HepG2 (cell line): Measurements from ENCODE around the gene ACAP3. TPM values are rescaled to one million over a fixed set of nuclear protein-coding genes. Genes with fewer than 3 reads are reported as not detected.

Experiments
- ATAC-seq: fragments of 200-7000 bp; cut with Tn5 transposase; 3 replicates; pipeline ENCODE4 v1.9.1; 2020; ENCODE audit warnings: mild to moderate bottlenecking, moderate library complexity
- BruUV-seq: library from RNA; stranded (reverse); fragments of 400-500 nt; replicated peaks from 2 replicates; lab custom pipeline; 2021; lab: Mats Ljungman, UMichigan
- CTCF ChIA-PET: fragments of 300-600 bp; formaldehyde crosslinking; extraction: SDS; loops from one replicate; lab custom pipeline; 2021; ENCODE audit warnings: low total read pairs, inconsistent platforms, low intra/inter-chr PET ratio; lab: Yijun Ruan, JAX
- POLR2A ChIA-PET: fragments of 350-600 bp; sonication (Branson Sonifier 250); formaldehyde crosslinking; loops from one replicate; lab custom pipeline; 2020; ENCODE audit warnings: antibody characterized with exemption, inconsistent platforms; lab: Yijun Ruan, JAX
- DNase-seq: peaks from one replicate; pipeline ENCODE4 v3.0.0-alpha.2; 2015; ENCODE audit warnings: low spot score
- FAIRE-seq: peaks from 3 replicates; lab custom pipeline; 2011; peaks lifted over from hg19 to GRCh38; lab: Jason Lieb, UNC
- H2AFZ ChIP-seq: one replicate; pipeline ENCODE4 v1.6.1; 2011; ENCODE audit warnings: low read length, inconsistent platforms
- H3K27ac ChIP-seq: fragments of 300-600 bp; 3 replicates; pipeline ENCODE4 v1.8.0; 2011; ENCODE audit warnings: mixed run types, mild to moderate bottlenecking, mixed read lengths, low read length, inconsistent platforms; ENCODE audit not compliant: insufficient read depth; ENCODE audit errors: extremely low read length
- H3K27me3 ChIP-seq, 2 experiments: fragments of 200-600 bp in 1 of 2; 2 replicates in 1 of 2; 3 replicates in 1 of 2; pipeline versions ENCODE4 v1.6.0 to v1.8.0; 2011; ENCODE audit warnings: low read length in 2 of 2, mild to moderate bottlenecking in 2 of 2, moderate library complexity in 2 of 2, inconsistent platforms in 1 of 2; ENCODE audit not compliant: insufficient read depth in 2 of 2, control insufficient read depth in 1 of 2
- H3K36me3 ChIP-seq, 2 experiments: fragments of 200-600 bp in 1 of 2; replicated peaks in 1 of 2; 2 replicates in 1 of 2; 3 replicates in 1 of 2; pipeline versions ENCODE4 v1.5.1 to v1.8.0; 2011; ENCODE audit warnings: low read length in 2 of 2, inconsistent platforms in 1 of 2; ENCODE audit not compliant: insufficient read depth in 2 of 2, control insufficient read depth in 1 of 2
- H3K4me1 ChIP-seq: 2 replicates; pipeline ENCODE4 v1.5.1; 2012; ENCODE audit warnings: low read length, inconsistent platforms; ENCODE audit not compliant: insufficient read depth
- H3K4me2 ChIP-seq: 2 replicates; pipeline ENCODE4 v1.6.0; 2011; ENCODE audit warnings: low read depth, low read length, inconsistent platforms
- H3K4me3 ChIP-seq, 3 experiments: fragments of 200-600 bp in 1 of 3; sonication (generic), shearing (Covaris generic) in 1 of 3; replicated peaks in 1 of 3; 2 replicates each; pipeline ENCODE4 v1.5.1; 2011 to 2016; ENCODE audit warnings: low read length in 3 of 3, inconsistent platforms in 2 of 3, low read depth in 2 of 3, mild to moderate bottlenecking in 2 of 3, control low read depth in 1 of 3, mixed read lengths in 1 of 3; ENCODE audit not compliant: insufficient read depth in 1 of 3
- H3K79me2 ChIP-seq: one replicate; pipeline ENCODE4 v1.6.1; 2011; ENCODE audit warnings: low read length, inconsistent platforms; ENCODE audit not compliant: insufficient read depth
- H3K9ac ChIP-seq: 2 replicates; pipeline ENCODE4 v1.6.0; 2011; ENCODE audit warnings: mild to moderate bottlenecking, low read depth, low read length, inconsistent platforms; ENCODE audit not compliant: insufficient read depth
- H3K9me3 ChIP-seq: 2 replicates; pipeline ENCODE4 v1.5.1; 2012; ENCODE audit warnings: mild to moderate bottlenecking, low read length
- H4K20me1 ChIP-seq: 2 replicates; pipeline ENCODE4 v1.6.0; 2011; ENCODE audit warnings: inconsistent platforms, mild to moderate bottlenecking, low read length, moderate library complexity; ENCODE audit not compliant: insufficient read depth
- AGO2 ChIP-seq: fragments of 200-400 bp; formaldehyde crosslinking; optimal IDR thresholded peaks from 2 replicates; pipeline ENCODE3; 2017; ENCODE audit warnings: mild to moderate bottlenecking, low read depth, low read length, moderate library complexity
- MED1 ChIP-seq: sonication (generic); formaldehyde crosslinking; IDR thresholded peaks from 2 replicates; pipeline ENCODE4 v1.4.0; 2020; ENCODE audit warnings: missing genetic modification reagents
- MTA1 ChIP-seq: sonication (generic); formaldehyde crosslinking; IDR thresholded peaks from 2 replicates; pipeline ENCODE4 v1.4.0; 2020; ENCODE audit warnings: missing genetic modification reagents, mild to moderate bottlenecking, borderline replicate concordance
- MYC ChIP-seq: sonication (generic); formaldehyde crosslinking; IDR thresholded peaks from 2 replicates; pipeline ENCODE4 v1.9.0; 2021; ENCODE audit warnings: missing genetic modification reagents, borderline replicate concordance
- POLR2AphosphoS5 ChIP-seq: IDR thresholded peaks from 2 replicates; pipeline ENCODE4 v1.6.1; 2012; ENCODE audit warnings: low read depth, low read length
- SOX13 ChIP-seq, 3 experiments: fragments of 450-650 bp in 1 of 3; sonication (generic) in 1 of 3; formaldehyde crosslinking in 1 of 3; IDR thresholded peaks in 2 of 3; conservative IDR thresholded peaks in 1 of 3; 2 replicates each; pipeline versions ENCODE4 v1.5.0 to v1.6.1; 2016 to 2020; ENCODE audit warnings: antibody characterized with exemption in 1 of 3, mild to moderate bottlenecking in 1 of 3, missing compliant biosample characterization in 1 of 3, missing genetic modification reagents in 1 of 3, moderate library complexity in 1 of 3
- TAF1 ChIP-seq: sonication (generic); formaldehyde crosslinking; IDR thresholded peaks from 2 replicates; pipeline ENCODE4 v1.4.0; 2020; ENCODE audit warnings: missing genetic modification reagents
- U2AF1 ChIP-seq: fragments of 200-400 bp; formaldehyde crosslinking; optimal IDR thresholded peaks from 2 replicates; pipeline ENCODE3; 2017; ENCODE audit warnings: mild to moderate bottlenecking, low read depth, low read length
- ZFY ChIP-seq: sonication (generic); formaldehyde crosslinking; IDR thresholded peaks from 2 replicates; pipeline ENCODE4 v1.4.0; 2020; ENCODE audit warnings: missing genetic modification reagents
- ZNF160 ChIP-seq: sonication (generic); formaldehyde crosslinking; IDR thresholded peaks from 2 replicates; pipeline ENCODE4 v1.8.0; 2022; ENCODE audit warnings: mild to moderate bottlenecking, inconsistent platforms, missing genetic modification reagents
- ZNF367 ChIP-seq: sonication (generic); formaldehyde crosslinking; IDR thresholded peaks from 2 replicates; pipeline ENCODE4 v1.4.0; 2020; ENCODE audit warnings: missing genetic modification reagents, borderline replicate concordance
- WGBS: methylation state at CpG from one replicate; pipeline ENCODE4 v1.1.6; 2017; ENCODE audit warnings: low lambda C conversion rate; 5-methylcytosine and 5-hydroxymethylcytosine counted together
- in situ Hi-C: cut with HindIII; loops from 2 replicates; pipeline ENCODE4 v1.10.0; 2017; ENCODE audit warnings: low pct_unique_long_range_greater_than_20kb; ENCODE audit not compliant: extremely low pct_ligation_motif_present
- intact Hi-C: fragments of 100-400 bp; cut with micrococcal nuclease; formaldehyde crosslinking; loops from one replicate; pipeline ENCODE4 v1.10.0; 2022; ENCODE audit not compliant: unreplicated experiment
- polyA plus RNA-seq, 8 experiments: library from polyadenylated mRNA; depleted of rRNA in 3 of 8; stranded (reverse) in 7 of 8; unstranded in 1 of 8; fragments of >200 nt; fragmentation: Illumina TruSeq in 4 of 8; extraction: Trizol in 4 of 8; gene quantifications; 2 replicates each; pipeline versions ENCODE4 v1.2.1 to v1.2.3, GENCODE V29; 2011 to 2016; ENCODE audit warnings: low read depth in 4 of 8, missing spikeins in 1 of 8, mixed read lengths in 1 of 8; ENCODE audit not compliant: insufficient read depth in 1 of 8
- total RNA-seq, 5 experiments: library from RNA; depleted of rRNA; stranded (reverse); fragments of >200 nt; fragmentation: Illumina TruSeq; extraction: Trizol; gene quantifications; 2 replicates each; pipeline ENCODE4 v1.2.3, GENCODE V29; 2016; ENCODE audit warnings: low read depth in 1 of 5
- TF ChIP-seq, protein P1 (sequence below): sonication (generic); formaldehyde crosslinking; conservative IDR thresholded peaks from 2 replicates; pipeline ENCODE4 v1.8.0; 2022; ENCODE audit warnings: missing genetic modification reagents
- TF ChIP-seq, protein P2 (sequence below): sonication (generic); formaldehyde crosslinking; IDR thresholded peaks from 2 replicates; pipeline ENCODE4 v1.8.0; 2022; ENCODE audit warnings: mild to moderate bottlenecking, missing genetic modification reagents
- TF ChIP-seq, protein P3 (sequence below): sonication (generic); formaldehyde crosslinking; IDR thresholded peaks from 2 replicates; pipeline ENCODE4 v1.4.0; 2020; ENCODE audit warnings: missing genetic modification reagents
- TF ChIP-seq, protein P4 (sequence below): sonication (generic); formaldehyde crosslinking; IDR thresholded peaks from 2 replicates; pipeline ENCODE4 v1.8.1; 2023; ENCODE audit warnings: mild to moderate bottlenecking, inconsistent platforms, moderate library complexity, missing genetic modification reagents, borderline replicate concordance

The ACAP3 gene
- total and polyA plus RNA-seq, 2 of the 13 experiments (the other 11 are each of a cell fraction or from before 2014, with no cell fraction given), result 29.4 to 50.8 TPM

DNA sequence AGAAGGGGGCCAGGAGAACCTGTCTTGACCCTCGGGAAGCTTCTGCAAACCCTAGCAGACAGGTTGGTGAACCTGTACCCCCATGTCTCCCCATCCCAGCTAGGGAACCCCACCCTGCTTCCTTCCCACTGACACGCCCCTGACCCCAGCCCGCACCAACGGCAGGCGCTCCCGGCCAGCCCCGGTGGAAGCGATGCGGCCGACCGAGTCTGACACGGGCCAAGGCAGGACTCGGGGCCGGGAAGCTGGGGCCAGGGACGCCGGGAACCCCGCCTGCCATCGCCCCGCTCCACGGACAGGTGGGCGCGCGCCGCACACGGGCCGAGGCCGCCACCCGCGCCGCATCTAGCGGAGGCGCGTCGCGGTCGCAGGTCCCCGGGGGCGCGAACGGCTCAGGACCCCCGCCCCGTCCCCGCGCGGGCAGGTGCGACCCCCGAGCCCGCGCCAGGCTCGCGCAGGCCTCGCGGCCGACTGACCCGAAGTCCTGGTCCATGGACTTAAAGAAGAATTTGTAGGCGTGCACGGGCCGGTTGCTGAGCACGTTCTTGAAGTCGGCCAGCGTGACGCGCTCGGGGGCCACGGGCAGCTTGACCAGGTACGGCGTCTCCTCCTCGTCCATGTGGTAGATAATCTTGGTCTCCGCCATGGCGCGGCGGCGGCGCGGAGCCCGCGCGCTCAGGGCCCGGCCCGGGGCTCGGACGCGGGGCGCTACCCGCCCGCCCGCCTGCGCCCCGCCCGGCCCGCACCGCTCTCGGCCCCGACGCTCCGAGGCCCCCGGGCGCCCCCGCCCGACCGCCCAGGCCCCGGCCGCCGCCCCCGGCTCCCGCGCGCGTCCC is 40.9 kb upstream of the ACAP3 start:
- in situ Hi-C loops, result no loop called here
- TF ChIP-seq, protein P1, sequence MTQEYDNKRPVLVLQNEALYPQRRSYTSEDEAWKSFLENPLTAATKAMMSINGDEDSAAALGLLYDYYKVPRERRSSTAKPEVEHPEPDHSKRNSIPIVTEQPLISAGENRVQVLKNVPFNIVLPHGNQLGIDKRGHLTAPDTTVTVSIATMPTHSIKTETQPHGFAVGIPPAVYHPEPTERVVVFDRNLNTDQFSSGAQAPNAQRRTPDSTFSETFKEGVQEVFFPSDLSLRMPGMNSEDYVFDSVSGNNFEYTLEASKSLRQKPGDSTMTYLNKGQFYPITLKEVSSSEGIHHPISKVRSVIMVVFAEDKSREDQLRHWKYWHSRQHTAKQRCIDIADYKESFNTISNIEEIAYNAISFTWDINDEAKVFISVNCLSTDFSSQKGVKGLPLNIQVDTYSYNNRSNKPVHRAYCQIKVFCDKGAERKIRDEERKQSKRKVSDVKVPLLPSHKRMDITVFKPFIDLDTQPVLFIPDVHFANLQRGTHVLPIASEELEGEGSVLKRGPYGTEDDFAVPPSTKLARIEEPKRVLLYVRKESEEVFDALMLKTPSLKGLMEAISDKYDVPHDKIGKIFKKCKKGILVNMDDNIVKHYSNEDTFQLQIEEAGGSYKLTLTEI (CRISPR knock-in tag), result no peak
- TF ChIP-seq, protein P2, sequence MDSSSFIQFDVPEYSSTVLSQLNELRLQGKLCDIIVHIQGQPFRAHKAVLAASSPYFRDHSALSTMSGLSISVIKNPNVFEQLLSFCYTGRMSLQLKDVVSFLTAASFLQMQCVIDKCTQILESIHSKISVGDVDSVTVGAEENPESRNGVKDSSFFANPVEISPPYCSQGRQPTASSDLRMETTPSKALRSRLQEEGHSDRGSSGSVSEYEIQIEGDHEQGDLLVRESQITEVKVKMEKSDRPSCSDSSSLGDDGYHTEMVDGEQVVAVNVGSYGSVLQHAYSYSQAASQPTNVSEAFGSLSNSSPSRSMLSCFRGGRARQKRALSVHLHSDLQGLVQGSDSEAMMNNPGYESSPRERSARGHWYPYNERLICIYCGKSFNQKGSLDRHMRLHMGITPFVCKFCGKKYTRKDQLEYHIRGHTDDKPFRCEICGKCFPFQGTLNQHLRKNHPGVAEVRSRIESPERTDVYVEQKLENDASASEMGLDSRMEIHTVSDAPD (CRISPR knock-in tag), result no peak
- TF ChIP-seq, protein P3, sequence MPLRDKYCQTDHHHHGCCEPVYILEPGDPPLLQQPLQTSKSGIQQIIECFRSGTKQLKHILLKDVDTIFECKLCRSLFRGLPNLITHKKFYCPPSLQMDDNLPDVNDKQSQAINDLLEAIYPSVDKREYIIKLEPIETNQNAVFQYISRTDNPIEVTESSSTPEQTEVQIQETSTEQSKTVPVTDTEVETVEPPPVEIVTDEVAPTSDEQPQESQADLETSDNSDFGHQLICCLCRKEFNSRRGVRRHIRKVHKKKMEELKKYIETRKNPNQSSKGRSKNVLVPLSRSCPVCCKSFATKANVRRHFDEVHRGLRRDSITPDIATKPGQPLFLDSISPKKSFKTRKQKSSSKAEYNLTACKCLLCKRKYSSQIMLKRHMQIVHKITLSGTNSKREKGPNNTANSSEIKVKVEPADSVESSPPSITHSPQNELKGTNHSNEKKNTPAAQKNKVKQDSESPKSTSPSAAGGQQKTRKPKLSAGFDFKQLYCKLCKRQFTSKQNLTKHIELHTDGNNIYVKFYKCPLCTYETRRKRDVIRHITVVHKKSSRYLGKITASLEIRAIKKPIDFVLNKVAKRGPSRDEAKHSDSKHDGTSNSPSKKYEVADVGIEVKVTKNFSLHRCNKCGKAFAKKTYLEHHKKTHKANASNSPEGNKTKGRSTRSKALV (CRISPR knock-in tag), result peak; percentile 25; the same call in 1 of the 2 replicates
- no peak for TF ChIP-seq POLR2AphosphoS5
- 0 out of 2 replicates have a peak, but pooled peaks have one; percentile 10 for TF ChIP-seq ZFY (CRISPR knock-in tag)
- TF ChIP-seq ZNF160 (CRISPR knock-in tag), result no peak
- TF ChIP-seq U2AF1, result no peak
- peak; percentile 30 for TF ChIP-seq AGO2
- TF ChIP-seq, protein P4, sequence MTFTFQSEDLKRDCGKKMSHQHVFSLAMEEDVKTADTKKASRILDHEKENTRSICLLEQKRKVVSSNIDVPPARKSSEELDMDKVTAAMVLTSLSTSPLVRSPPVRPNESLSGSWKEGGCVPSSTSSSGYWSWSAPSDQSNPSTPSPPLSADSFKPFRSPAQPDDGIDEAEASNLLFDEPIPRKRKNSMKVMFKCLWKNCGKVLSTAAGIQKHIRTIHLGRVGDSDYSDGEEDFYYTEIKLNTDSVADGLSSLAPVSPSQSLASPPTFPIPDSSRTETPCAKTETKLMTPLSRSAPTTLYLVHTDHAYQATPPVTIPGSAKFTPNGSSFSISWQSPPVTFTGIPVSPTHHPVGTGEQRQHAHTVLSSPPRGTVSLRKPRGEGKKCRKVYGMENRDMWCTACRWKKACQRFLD (CRISPR knock-in tag), result no peak
- TF ChIP-seq MTA1, result peak; percentile 7; the same call in 1 of the 2 replicates
- TF ChIP-seq TAF1 (CRISPR knock-in tag), result 0 out of 2 replicates have a peak, but pooled peaks have one; percentile 20
- no peak for TF ChIP-seq SOX13 (IDR thresholded peaks at IDR 0.05)
- TF ChIP-seq SOX13 (CRISPR knock-in tag; conservative IDR thresholded peaks at IDR 0.05 in 1 of 2, IDR thresholded peaks at IDR 0.05 in 1 of 2), result no peak
- TF ChIP-seq MYC (CRISPR knock-in tag), result 0 out of 2 replicates have a peak, but pooled peaks have one; percentile 15
- TF ChIP-seq ZNF367 (CRISPR knock-in tag), result peak; percentile 43; the same call in 1 of the 2 replicates
- 0 out of 2 replicates have a peak, but pooled peaks have one; percentile 26 for TF ChIP-seq MED1 (CRISPR knock-in tag)

More for the DNA sequence above, 40.9 kb upstream of the ACAP3 start:
- H3K79me2 ChIP-seq, result peaks cover 48% of the 10 kb centered on the region
- 0% methylated on average over 3 of the region's 109 CpGs for WGBS
- H3K4me2 ChIP-seq, result peak overlapping the region; percentile 91
- no peaks in the 10 kb centered on the region for H3K27me3 ChIP-seq
- ChIA-PET POLR2A (interaction anchor here (0.5 to 2.7 kb wide), 15 partner anchors 10 to 156 kb away, joined by 3 to 38 read pairs (median 6); partner anchors contain the start of genes AURKAIP1, CCNL2, MXRA8 and TAS1R3), CTCF (interaction anchor here (2.0 kb wide), 1 partner anchor 24 kb away, joined by 13 read pairs; no protein-coding TSS in a partner anchor)
- peak overlapping the region; percentile 82 for H3K27ac ChIP-seq
- no peak for FAIRE-seq
- no TSS peak for BruUV-seq
- H4K20me1 ChIP-seq, result peaks cover 29% of the 10 kb centered on the region; the same call in 1 of the 2 replicates
- no peak for ATAC-seq
- H3K36me3 ChIP-seq, result no peaks in the 10 kb centered on the region
- H3K4me3 ChIP-seq, result peak overlapping the region; percentile 79 to 89 (median 85)
- peaks cover 57% of the 10 kb centered on the region for H3K4me1 ChIP-seq
- DNase-seq, result no peak
- no peak overlapping the region for H2AFZ ChIP-seq
- H3K9ac ChIP-seq, result peak overlapping the region; percentile 91
- intact Hi-C loops, result no loop called here
- H3K9me3 ChIP-seq, result no peaks in the 10 kb centered on the region
